NCI-H2081 treated with DMSO at 0.1 percent for 48 hours (cell line): ENCODE results near the gene TOMM70.
A peak's percentile ranks its signal among the peaks of the same experiment; 100 is the strongest.
"Not testable (repeated sequence)": the region's sequence is repeated elsewhere in the genome, so short reads cannot be mapped to it uniquely, and the experiment has no call there.

Source experiments
- DNase-seq: peaks from one replicate; lab custom pipeline; 2025; lab: John Stamatoyannopoulos, UW

Gene TOMM70

GRCh38 chr3:100400780-100401673 lies at the start of gene TOMM70, which contains the start of gene LNP1:
Gene TOMM70, minus strand, starts transcription at chr3:100401089. Its CDS starts 140 bp downstream, at chr3:100400949.
Gene LNP1, plus strand, starts transcription at chr3:100401539. Its CDS starts 28,191 bp downstream, at chr3:100429730.
- peak; percentile 94 for DNase-seq

GRCh38 chr3:100449214-100449613 lies 48.3 kb upstream of the TOMM70 start:
- no peak for DNase-seq

- DNase-seq = no peak
Observed at GRCh38 chr3:100448079-100448478, 47.2 kb upstream of the TOMM70 start.

GRCh38 chr3:100447067-100447466 lies 46.2 kb upstream of the TOMM70 start:
- not testable (repeated sequence) for DNase-seq

- DNase-seq = no peak
Observed at GRCh38 chr3:100443690-100444089, 42.8 kb upstream of the TOMM70 start.

- DNase-seq = no peak
Observed at GRCh38 chr3:100440895-100441294, 40.0 kb upstream of the TOMM70 start.

GRCh38 chr3:100438623-100438974 lies 37.7 kb upstream of the TOMM70 start:
- DNase-seq = no peak

- DNase-seq = no peak
Observed at GRCh38 chr3:100437721-100438622, 37.1 kb upstream of the TOMM70 start.

- no peak for DNase-seq
Observed at GRCh38 chr3:100436951-100437350, 36.1 kb upstream of the TOMM70 start.

GRCh38 chr3:100429187-100429716 lies 28.4 kb upstream of the TOMM70 start:
- no peak for DNase-seq

GRCh38 chr3:100427699-100428098 lies 26.8 kb upstream of the TOMM70 start:
- no peak for DNase-seq

GRCh38 chr3:100426067-100426682 lies 25.3 kb upstream of the TOMM70 start:
- no peak for DNase-seq

- no peak for DNase-seq
Observed at GRCh38 chr3:100425316-100425715, 24.4 kb upstream of the TOMM70 start.

- no peak for DNase-seq
Observed at GRCh38 chr3:100424261-100424660, 23.4 kb upstream of the TOMM70 start.

GRCh38 chr3:100423611-100424010 lies 22.7 kb upstream of the TOMM70 start:
- DNase-seq = no peak

GRCh38 chr3:100420885-100421284 lies 20.0 kb upstream of the TOMM70 start:
- no peak for DNase-seq

- no peak for DNase-seq
Observed at GRCh38 chr3:100419406-100419805, 18.5 kb upstream of the TOMM70 start.

GRCh38 chr3:100416863-100417262 lies 16.0 kb upstream of the TOMM70 start:
- DNase-seq = no peak

GRCh38 chr3:100416176-100416575 lies 15.3 kb upstream of the TOMM70 start:
- no peak for DNase-seq

GRCh38 chr3:100413613-100414012 lies 12.7 kb upstream of the TOMM70 start:
- DNase-seq = no peak

- DNase-seq = no peak
Observed at GRCh38 chr3:100412912-100413590, 12.2 kb upstream of the TOMM70 start.
